Ishikawa (cell line): ENCODE results near the gene PLXNA4.

Experiments
- EP300 ChIP-seq: IDR thresholded peaks from 2 replicates; pipeline ENCODE4 v1.6.1; 2012; ENCODE audit warnings: borderline replicate concordance
- TF ChIP-seq, protein P1 (sequence below): IDR thresholded peaks from 2 replicates; pipeline ENCODE4 v1.6.1; 2012

- TF ChIP-seq, protein P1, sequence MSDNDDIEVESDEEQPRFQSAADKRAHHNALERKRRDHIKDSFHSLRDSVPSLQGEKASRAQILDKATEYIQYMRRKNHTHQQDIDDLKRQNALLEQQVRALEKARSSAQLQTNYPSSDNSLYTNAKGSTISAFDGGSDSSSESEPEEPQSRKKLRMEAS: no peak
- no peak for TF ChIP-seq EP300
Measured at GRCh38 chr7:132292803-132293202, 283.5 kb downstream of the PLXNA4 start.
